ENCODE results near the gene SND1.

The SND1 gene

GRCh38 chr7:127872122-127872521 is 220.1 kb downstream of the SND1 start:
- ATAC-seq = no peak
- no peak for TF ChIP-seq OSR1 (CRISPR knock-in tag; IDR thresholded peaks at IDR 0.05)
- no peak for TF ChIP-seq TOX (CRISPR knock-in tag; IDR thresholded peaks at IDR 0.05; ENCODE audit: borderline replicate concordance)
- no peak for TF ChIP-seq CSRNP3 (CRISPR knock-in tag; IDR thresholded peaks at IDR 0.05)
- no peak for TF ChIP-seq TCF4 (CRISPR knock-in tag; IDR thresholded peaks at IDR 0.05; ENCODE audit: borderline replicate concordance)
- TF ChIP-seq RARB (CRISPR knock-in tag; IDR thresholded peaks at IDR 0.05) = no peak
- no peak for TF ChIP-seq GLIS3 (CRISPR knock-in tag; IDR thresholded peaks at IDR 0.05)
- no peak for TF ChIP-seq ZNF70 (CRISPR knock-in tag; IDR thresholded peaks at IDR 0.05)
- TF ChIP-seq POU6F1 (CRISPR knock-in tag; IDR thresholded peaks at IDR 0.05; ENCODE audit: borderline replicate concordance, low read depth) = no peak
- no peak for TF ChIP-seq ZNF8 (CRISPR knock-in tag; IDR thresholded peaks at IDR 0.05)
- TF ChIP-seq TSHZ2 (CRISPR knock-in tag; IDR thresholded peaks at IDR 0.05) = no peak
- no peak for TF ChIP-seq SNAI2 (CRISPR knock-in tag; IDR thresholded peaks at IDR 0.05)
- TF ChIP-seq BACH2 (CRISPR knock-in tag; IDR thresholded peaks at IDR 0.05; ENCODE audit: borderline replicate concordance) = no peak
- TF ChIP-seq ZNF565 (CRISPR knock-in tag; conservative IDR thresholded peaks at IDR 0.05; ENCODE audit: low read depth) = no peak
- TF ChIP-seq ARNTL (CRISPR knock-in tag; IDR thresholded peaks at IDR 0.05; ENCODE audit: borderline replicate concordance, low read depth) = no peak
- no peak for TF ChIP-seq CREB5 (CRISPR knock-in tag; IDR thresholded peaks at IDR 0.05; ENCODE audit: low read depth)
- TF ChIP-seq PPARA (CRISPR knock-in tag; IDR thresholded peaks at IDR 0.05; ENCODE audit: borderline replicate concordance) = no peak
- no peak for TF ChIP-seq ESRRG (CRISPR knock-in tag; IDR thresholded peaks at IDR 0.05)
- no peak for TF ChIP-seq ZFP3 (CRISPR knock-in tag; IDR thresholded peaks at IDR 0.05)

GRCh38 chr7:127873151-127873550 is 221.2 kb downstream of the SND1 start:
- TF ChIP-seq TCF4 (CRISPR knock-in tag; IDR thresholded peaks at IDR 0.05; ENCODE audit: borderline replicate concordance) (no peak), PATZ1 (CRISPR knock-in tag; IDR thresholded peaks at IDR 0.05; ENCODE audit: borderline replicate concordance) (no peak), TOX (CRISPR knock-in tag; IDR thresholded peaks at IDR 0.05; ENCODE audit: borderline replicate concordance) (no peak)

GRCh38 chr7:127873715-127874636 is 222.0 kb downstream of the SND1 start:
- ATAC-seq = no peak
- TF ChIP-seq RARB (CRISPR knock-in tag; IDR thresholded peaks at IDR 0.05) = no peak
- no peak for TF ChIP-seq PATZ1 (CRISPR knock-in tag; IDR thresholded peaks at IDR 0.05; ENCODE audit: borderline replicate concordance)
- TF ChIP-seq ESRRG (CRISPR knock-in tag; IDR thresholded peaks at IDR 0.05) = no peak
- TF ChIP-seq CSDC2 (CRISPR knock-in tag; IDR thresholded peaks at IDR 0.05) = no peak
- no peak for TF ChIP-seq ZNF565 (CRISPR knock-in tag; conservative IDR thresholded peaks at IDR 0.05; ENCODE audit: low read depth)
- no peak for TF ChIP-seq GLIS3 (CRISPR knock-in tag; IDR thresholded peaks at IDR 0.05)
- TF ChIP-seq ZNF8 (CRISPR knock-in tag; IDR thresholded peaks at IDR 0.05) = no peak
- no peak for TF ChIP-seq TCF4 (CRISPR knock-in tag; IDR thresholded peaks at IDR 0.05; ENCODE audit: borderline replicate concordance)
- TF ChIP-seq ZC3H10 (CRISPR knock-in tag; IDR thresholded peaks at IDR 0.05) = no peak
- no peak for TF ChIP-seq CREB5 (CRISPR knock-in tag; IDR thresholded peaks at IDR 0.05; ENCODE audit: low read depth)
- no peak for TF ChIP-seq SNAI2 (CRISPR knock-in tag; IDR thresholded peaks at IDR 0.05)
- no peak for TF ChIP-seq ZFP3 (CRISPR knock-in tag; IDR thresholded peaks at IDR 0.05)
- no peak for TF ChIP-seq ARNTL (CRISPR knock-in tag; IDR thresholded peaks at IDR 0.05; ENCODE audit: borderline replicate concordance, low read depth)
- no peak for TF ChIP-seq PPARA (CRISPR knock-in tag; IDR thresholded peaks at IDR 0.05; ENCODE audit: borderline replicate concordance)
- TF ChIP-seq BACH2 (CRISPR knock-in tag; IDR thresholded peaks at IDR 0.05; ENCODE audit: borderline replicate concordance) = no peak

More at GRCh38 chr7:127873151-127873550, 221.2 kb downstream of the SND1 start:
- no peak for ATAC-seq
